ENCODE measurements around the gene PEX14.

GRCh38 chr1:10604966-10605365 lies 130.2 kb downstream of the PEX14 start:
- TF ChIP-seq EZH2 (IDR thresholded peaks at IDR 0.05; ENCODE audit: borderline replicate concordance, insufficient read depth, low read length, poor library complexity, severe bottlenecking): no peak
- no peak for TF ChIP-seq CTCF (IDR thresholded peaks at IDR 0.05; ENCODE audit: poor library complexity, severe bottlenecking)
- TF ChIP-seq TAF1 (IDR thresholded peaks at IDR 0.05; ENCODE audit: low read depth): no peak
- no peak for TF ChIP-seq POLR2AphosphoS5 (IDR thresholded peaks at IDR 0.05)
- no peak for TF ChIP-seq REST (IDR thresholded peaks at IDR 0.05; ENCODE audit: borderline replicate concordance)
- no peak for TF ChIP-seq EP300 (conservative IDR thresholded peaks at IDR 0.05; ENCODE audit: poor library complexity, severe bottlenecking)
